Activated CD8-positive, alpha-beta T cell treated with anti-CD3 and anti-CD28 coated beads for 36 hours (primary cell): Measurements from ENCODE around the gene PRRX2. TPM values are rescaled to one million over a fixed set of nuclear protein-coding genes. Genes with fewer than 3 reads are reported as not detected.

Source experiments
- ATAC-seq: fragments of 200-7000 bp; cut with Tn5 transposase; one replicate; pipeline ENCODE4 v1.10.0; 2021; ENCODE audit warnings: mild to moderate bottlenecking, moderate library complexity
- CTCF ChIA-PET: fragments of 350-600 bp; sonication (Branson Sonifier 250); formaldehyde crosslinking; loops from one replicate; lab custom pipeline; 2021; ENCODE audit warnings: antibody characterized with exemption; lab: Charles Lee
- POLR2A ChIA-PET: fragments of 350-600 bp; sonication (Branson Sonifier 250); formaldehyde crosslinking; loops from one replicate; lab custom pipeline; 2021; ENCODE audit warnings: antibody characterized with exemption; lab: Charles Lee
- DNase-seq: peaks from one replicate; pipeline ENCODE4 v3.0.0-alpha.2; 2020
- H3K27ac Mint-ChIP-seq: one replicate; pipeline ENCODE4 v1.8.0; 2021; ENCODE audit warnings: mild to moderate bottlenecking, mixed read lengths
- H3K27me3 Mint-ChIP-seq: one replicate; pipeline ENCODE4 v1.8.0; 2021; ENCODE audit warnings: mixed read lengths
- H3K36me3 Mint-ChIP-seq: one replicate; pipeline ENCODE4 v1.8.0; 2021; ENCODE audit warnings: low read depth, mixed read lengths
- H3K4me1 Mint-ChIP-seq: one replicate; pipeline ENCODE4 v1.8.0; 2021; ENCODE audit warnings: low read depth, mixed read lengths
- H3K4me3 Mint-ChIP-seq: one replicate; pipeline ENCODE4 v1.8.0; 2021; ENCODE audit warnings: mild to moderate bottlenecking, moderate library complexity, mixed read lengths
- H3K9me3 Mint-ChIP-seq: one replicate; pipeline ENCODE4 v1.8.0; 2021; ENCODE audit warnings: mixed read lengths
- intact Hi-C: fragments of 100-400 bp; cut with micrococcal nuclease; formaldehyde crosslinking; loops from one replicate; pipeline ENCODE4 v1.10.0; 2022
- total RNA-seq, 2 experiments: library from RNA; stranded (reverse); gene quantifications; one replicate each; pipeline ENCODE4 v1.2.3, GENCODE V29; 2021
- TF ChIP-seq, protein P1 (sequence below): fragments of 200-600 bp; IDR thresholded peaks from one replicate; pipeline ENCODE4 v1.8.0; 2022; ENCODE audit warnings: antibody characterized with exemption, mild to moderate bottlenecking

The PRRX2 gene
- total RNA-seq, 2 experiments from 2014 or later, result 0.85 to 1.2 TPM

DNA sequence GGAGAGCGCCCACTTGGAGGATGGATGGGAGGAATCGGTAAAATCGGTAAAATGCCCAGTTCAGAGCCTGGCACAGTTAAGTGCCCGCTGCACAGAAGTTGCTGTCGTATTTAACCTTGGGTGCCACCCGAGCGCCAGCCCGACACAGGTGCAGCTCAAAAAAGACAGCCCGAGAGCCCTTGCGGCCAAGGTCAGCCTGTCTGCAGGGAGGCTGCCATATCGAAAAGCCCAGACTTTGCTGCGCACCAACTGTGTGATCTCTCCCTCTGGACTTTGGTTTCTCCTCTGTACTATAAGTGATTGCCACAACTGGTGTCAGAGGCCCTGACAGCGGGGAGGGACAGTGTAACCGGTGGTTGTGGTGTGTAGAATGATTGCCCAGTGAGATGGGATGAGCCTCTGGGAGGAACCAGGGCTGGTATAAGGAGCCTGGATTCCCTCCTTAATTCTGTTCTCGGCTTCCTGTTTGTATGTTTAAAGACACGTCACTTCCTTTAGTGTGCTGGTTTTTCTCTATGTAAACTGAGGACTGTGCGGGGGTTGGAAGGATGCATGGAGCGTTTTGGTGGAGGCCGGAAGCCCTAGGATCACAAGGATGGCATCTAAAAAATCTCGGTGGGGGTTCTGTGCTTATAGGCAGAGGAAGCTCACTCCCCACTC is 38.7 kb upstream of the PRRX2 start:
- Mint-ChIP-seq H3K4me1 (peaks cover 58% of the 10 kb centered on the region), H3K9me3 (no peaks in the 10 kb centered on the region), H3K27ac (peak overlapping the region; percentile 95), H3K4me3 (peak overlapping the region; percentile 77), H3K36me3 (peaks cover 29% of the 10 kb centered on the region), H3K27me3 (peaks cover 2% of the 10 kb centered on the region)
- POLR2A ChIA-PET, result interaction anchor here (1.1 to 2.9 kb wide), 4 partner anchors 11 to 111 kb away, joined by 3 to 12 read pairs (median 7); partner anchors contain the start of gene ASB6
- ATAC-seq (peak; percentile 28), DNase-seq (peak; percentile 47)
- intact Hi-C loops, result no loop called here
- CTCF ChIA-PET, result interaction anchor here (0.9 to 10.1 kb wide), 6 partner anchors 10 to 496 kb away, joined by 3 to 131 read pairs (median 8); no protein-coding TSS in a partner anchor
- TF ChIP-seq, protein P1, sequence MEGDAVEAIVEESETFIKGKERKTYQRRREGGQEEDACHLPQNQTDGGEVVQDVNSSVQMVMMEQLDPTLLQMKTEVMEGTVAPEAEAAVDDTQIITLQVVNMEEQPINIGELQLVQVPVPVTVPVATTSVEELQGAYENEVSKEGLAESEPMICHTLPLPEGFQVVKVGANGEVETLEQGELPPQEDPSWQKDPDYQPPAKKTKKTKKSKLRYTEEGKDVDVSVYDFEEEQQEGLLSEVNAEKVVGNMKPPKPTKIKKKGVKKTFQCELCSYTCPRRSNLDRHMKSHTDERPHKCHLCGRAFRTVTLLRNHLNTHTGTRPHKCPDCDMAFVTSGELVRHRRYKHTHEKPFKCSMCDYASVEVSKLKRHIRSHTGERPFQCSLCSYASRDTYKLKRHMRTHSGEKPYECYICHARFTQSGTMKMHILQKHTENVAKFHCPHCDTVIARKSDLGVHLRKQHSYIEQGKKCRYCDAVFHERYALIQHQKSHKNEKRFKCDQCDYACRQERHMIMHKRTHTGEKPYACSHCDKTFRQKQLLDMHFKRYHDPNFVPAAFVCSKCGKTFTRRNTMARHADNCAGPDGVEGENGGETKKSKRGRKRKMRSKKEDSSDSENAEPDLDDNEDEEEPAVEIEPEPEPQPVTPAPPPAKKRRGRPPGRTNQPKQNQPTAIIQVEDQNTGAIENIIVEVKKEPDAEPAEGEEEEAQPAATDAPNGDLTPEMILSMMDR, result no peak

DNA sequence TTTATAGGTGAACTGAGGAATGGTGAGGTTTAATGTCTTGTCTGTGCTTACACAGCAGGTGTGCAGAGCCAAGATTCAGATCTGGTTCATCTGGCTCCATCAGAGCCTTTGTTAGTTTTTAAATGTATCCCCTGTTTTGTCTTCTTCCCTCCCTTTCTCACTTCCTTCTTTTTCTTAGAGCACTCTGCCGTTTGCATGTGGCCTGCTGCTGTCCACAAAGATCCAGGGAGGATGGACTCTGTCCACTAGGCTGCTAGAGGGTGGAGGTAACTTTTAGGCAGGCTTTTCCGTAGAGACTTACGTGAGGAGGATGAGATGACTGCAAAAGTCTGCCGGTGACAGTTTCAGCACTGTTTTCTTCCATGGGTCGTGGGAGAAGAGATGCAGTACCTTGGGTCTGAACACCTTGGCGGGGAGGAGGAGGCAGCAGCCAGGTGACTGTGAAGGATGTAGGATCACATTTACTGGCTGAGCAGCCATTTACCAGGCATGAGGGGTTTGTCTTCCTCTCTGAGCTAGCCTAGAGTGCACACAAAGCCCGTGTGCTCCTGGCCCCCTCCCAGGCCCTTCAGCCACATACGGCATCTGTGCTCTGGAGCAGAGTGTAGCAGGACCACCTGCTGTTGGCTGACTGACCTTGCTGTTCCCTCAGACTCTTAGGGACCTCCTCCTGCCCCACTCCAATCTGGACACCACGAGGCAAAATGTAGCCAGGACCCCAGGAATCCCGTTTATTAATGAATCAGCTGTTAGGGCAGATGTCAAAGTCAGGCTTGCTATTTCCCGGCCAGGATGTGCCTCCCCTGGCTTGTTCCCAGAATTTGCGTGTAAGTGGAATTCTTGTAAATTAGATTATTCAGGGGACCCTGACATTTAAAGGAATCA is 37.6 kb upstream of the PRRX2 start:
- no peaks in the 10 kb centered on the region for H3K9me3 Mint-ChIP-seq
- peak overlapping the region; percentile 95 for H3K27ac Mint-ChIP-seq
- TF ChIP-seq, protein P1, result no peak
- peak overlapping the region; percentile 77 for H3K4me3 Mint-ChIP-seq
- no peaks in the 10 kb centered on the region for H3K27me3 Mint-ChIP-seq
- peaks cover 35% of the 10 kb centered on the region for H3K36me3 Mint-ChIP-seq
- CTCF ChIA-PET, result interaction anchor here (0.9 to 10.1 kb wide), 4 partner anchors 99 to 496 kb away, joined by 3 to 131 read pairs (median 4); no protein-coding TSS in a partner anchor
- intact Hi-C loops, result no loop called here
- DNase-seq (no peak), ATAC-seq (no peak)
- H3K4me1 Mint-ChIP-seq, result peaks cover 63% of the 10 kb centered on the region
- POLR2A ChIA-PET, result interaction anchor here (0.7 to 3.3 kb wide), 6 partner anchors 10 to 501 kb away, joined by 3 to 21 read pairs (median 7); partner anchors contain the start of gene ASB6

DNA sequence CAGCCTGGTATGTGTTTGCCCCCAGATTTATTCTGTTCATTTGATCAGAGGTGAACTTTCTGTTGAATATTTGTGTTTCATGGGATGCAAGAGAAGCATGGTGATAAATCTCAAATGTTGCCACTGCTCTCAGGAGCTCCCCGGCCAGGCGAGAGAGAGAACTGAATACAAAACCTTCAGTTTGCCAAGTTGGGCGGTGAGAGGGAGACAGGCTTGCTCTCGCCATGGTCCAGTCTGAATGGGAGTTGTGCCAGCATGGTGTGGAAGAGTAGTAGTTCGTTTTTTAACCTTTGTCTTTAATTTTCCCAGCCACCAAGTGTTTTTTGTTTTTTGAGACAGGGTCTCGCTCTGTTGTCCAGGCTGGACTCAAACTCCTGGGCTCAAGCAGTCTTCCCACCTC is 36.7 kb upstream of the PRRX2 start:
- intact Hi-C loops, result no loop called here
- ATAC-seq (no peak), DNase-seq (no peak)
- Mint-ChIP-seq H3K27me3 (no peaks in the 10 kb centered on the region), H3K9me3 (no peaks in the 10 kb centered on the region), H3K27ac (peak overlapping the region; percentile 61), H3K4me3 (no peak overlapping the region), H3K36me3 (peaks cover 41% of the 10 kb centered on the region), H3K4me1 (peaks cover 63% of the 10 kb centered on the region)
- ChIA-PET CTCF (interaction anchor here (2.5 to 10.1 kb wide), 2 partner anchors 162 to 488 kb away, joined by 7 to 131 read pairs; no protein-coding TSS in a partner anchor), POLR2A (interaction anchor here (0.7 to 3.3 kb wide), 3 partner anchors 9 to 502 kb away, joined by 3 to 21 read pairs (median 8); partner anchors contain the start of gene ASB6)
- TF ChIP-seq, protein P1, result no peak

DNA sequence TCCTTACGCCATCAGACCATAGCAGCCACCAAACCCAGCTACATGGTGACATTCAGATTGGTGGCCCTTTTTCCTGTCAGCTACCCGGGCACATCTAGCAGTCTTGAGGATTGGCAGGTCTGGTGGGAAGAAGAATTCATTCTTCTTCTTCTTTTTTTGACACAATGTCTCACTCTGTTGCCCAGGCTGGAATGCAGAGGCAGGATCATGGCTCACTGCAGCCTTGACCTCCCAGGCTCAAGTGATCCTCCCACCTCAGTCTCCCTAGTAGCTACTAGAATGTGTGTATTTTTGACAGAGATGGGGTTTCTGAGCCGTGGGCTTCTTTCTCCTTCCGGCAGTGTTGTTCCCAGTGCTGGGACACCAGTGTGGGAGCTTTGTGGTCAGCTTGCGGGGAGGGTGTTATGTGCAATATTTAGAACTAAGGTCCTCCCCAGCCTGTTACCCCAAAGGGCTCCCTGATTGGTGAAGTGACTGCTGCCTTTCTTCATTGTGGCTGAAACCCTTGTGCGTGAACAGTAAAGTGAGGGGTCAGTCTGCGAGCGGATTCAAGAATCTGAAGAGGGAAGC is 36.1 kb upstream of the PRRX2 start:
- POLR2A ChIA-PET, result interaction anchor here (0.8 to 3.3 kb wide), 5 partner anchors 8 to 452 kb away, joined by 3 to 21 read pairs (median 4); partner anchors contain the start of genes ASB6 and C9orf50
- H3K27me3 Mint-ChIP-seq, result no peaks in the 10 kb centered on the region

More for the DNA sequence above, 36.1 kb upstream of the PRRX2 start:
- ATAC-seq, result no peak
- TF ChIP-seq, protein P1, result no peak
- CTCF ChIA-PET, result interaction anchor here (1.0 to 2.5 kb wide), 3 partner anchors 12 to 491 kb away, joined by 3 to 7 read pairs (median 5); no protein-coding TSS in a partner anchor
- H3K36me3 Mint-ChIP-seq, result peaks cover 44% of the 10 kb centered on the region
- H3K4me3 Mint-ChIP-seq, result no peak overlapping the region
- DNase-seq, result no peak
- H3K27ac Mint-ChIP-seq, result peak overlapping the region; percentile 61
- peaks cover 58% of the 10 kb centered on the region for H3K4me1 Mint-ChIP-seq
- intact Hi-C loops, result no loop called here
- no peaks in the 10 kb centered on the region for H3K9me3 Mint-ChIP-seq
